HG03520 (cell line): ENCODE results near the gene ZBTB3.
"Not testable (repeated sequence)": the region's sequence is repeated elsewhere in the genome, so short reads cannot be mapped to it uniquely, and the experiment has no call there.

Experiments used
- ATAC-seq: cut with Tn5 transposase; IDR thresholded peaks from one replicate; pipeline ENCODE4 v1.9.1; 2021; ENCODE audit warnings: mild to moderate bottlenecking, moderate library complexity; ENCODE audit not compliant: unreplicated experiment

The ZBTB3 gene

DNA sequence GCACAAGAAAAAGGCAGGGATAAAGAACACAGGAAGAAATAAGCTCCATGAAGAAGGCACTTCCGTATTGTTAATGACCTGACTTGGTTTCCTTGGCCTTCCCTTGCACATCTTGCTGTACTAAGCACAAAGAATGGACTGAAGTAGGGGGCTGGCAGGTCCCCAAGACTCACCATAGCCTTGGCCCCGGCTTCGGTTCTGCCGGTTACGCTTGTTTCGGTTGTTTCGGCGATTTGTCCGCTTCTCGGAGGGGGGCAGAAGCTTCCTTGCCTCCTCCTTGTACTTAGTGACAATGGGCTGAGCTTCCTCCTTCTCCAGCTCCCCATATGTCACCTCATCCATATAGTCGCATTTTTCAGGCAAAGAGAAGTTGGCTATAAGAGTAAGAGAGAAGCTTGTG lies 37.1 kb downstream of the ZBTB3 start:
- ATAC-seq = no peak

- no peak for ATAC-seq
These were observed 37.8 kb downstream of the ZBTB3 start for GRCh38 chr11:62716206-62716605.

DNA sequence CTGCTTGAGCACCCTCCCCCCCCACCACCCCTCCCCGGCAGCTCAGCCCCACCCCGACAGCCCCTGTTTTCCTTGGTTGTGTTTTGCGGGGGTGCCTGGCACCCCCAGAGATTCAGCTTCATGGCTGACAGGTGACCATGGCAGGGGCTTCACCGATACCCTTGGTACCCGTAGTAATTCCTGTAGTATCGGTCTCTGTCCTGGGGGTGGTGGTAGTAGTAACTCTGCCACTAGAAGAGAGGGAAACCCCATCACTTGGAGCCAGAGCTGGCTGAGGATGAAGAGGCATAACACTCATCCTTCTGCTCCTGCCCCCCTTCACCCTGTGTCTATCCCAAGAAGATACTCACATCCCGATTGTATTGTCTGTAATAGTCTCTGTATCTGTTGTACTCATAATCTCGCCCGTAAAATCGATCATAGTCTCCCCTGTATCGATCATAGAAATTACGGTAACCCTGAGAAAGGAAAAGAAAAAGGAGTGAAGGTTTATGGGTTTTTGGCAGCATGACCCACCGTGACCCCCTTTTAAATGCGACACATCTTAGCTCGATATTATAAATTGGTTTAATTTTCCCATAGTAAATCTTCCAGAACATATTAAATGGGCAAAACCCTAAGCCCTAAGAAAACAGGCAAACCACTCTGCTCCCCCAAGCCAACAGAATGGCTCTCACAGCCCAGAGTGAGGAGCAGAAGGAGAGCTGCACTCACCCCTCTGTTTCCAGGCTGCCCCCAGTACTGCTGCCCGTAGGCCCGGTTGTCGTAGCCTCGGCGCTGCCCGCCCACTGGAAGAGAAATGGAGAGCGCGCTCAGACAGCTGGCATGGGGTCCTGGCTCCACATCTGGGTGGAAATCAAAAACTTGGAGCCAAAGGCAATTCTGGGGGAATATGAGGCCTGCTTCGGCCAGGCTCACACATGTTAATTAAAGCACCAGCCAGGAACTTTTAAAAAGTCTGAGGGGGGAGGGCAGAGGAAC lies 38.5 kb downstream of the ZBTB3 start:
- ATAC-seq = no peak

GRCh38 chr11:62713343-62713742 lies 40.6 kb downstream of the ZBTB3 start:
- no peak for ATAC-seq

DNA sequence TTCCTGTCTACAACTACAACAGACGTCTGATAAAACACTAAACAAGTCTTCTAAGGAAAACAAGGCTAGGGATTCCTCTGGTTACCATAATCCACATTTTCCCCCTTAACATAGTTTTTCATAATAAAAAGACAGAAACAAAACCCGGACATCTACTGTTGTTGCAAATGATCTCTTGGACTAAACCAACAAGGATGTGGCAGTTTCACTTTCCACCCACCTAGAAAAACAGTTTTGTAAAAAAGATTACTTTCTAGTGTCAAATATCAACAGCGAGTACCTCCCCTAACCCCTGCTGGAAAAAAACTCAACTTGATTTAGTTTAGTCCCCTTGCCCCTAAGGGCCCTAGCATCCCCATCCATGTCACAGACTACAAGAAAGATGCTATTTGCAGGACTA lies 41.1 kb downstream of the ZBTB3 start:
- ATAC-seq = no peak

GRCh38 chr11:62712276-62712812 lies 41.6 kb downstream of the ZBTB3 start:
- ATAC-seq = no peak

- no peak for ATAC-seq
These were observed 44.0 kb downstream of the ZBTB3 start for GRCh38 chr11:62710001-62710345.

DNA sequence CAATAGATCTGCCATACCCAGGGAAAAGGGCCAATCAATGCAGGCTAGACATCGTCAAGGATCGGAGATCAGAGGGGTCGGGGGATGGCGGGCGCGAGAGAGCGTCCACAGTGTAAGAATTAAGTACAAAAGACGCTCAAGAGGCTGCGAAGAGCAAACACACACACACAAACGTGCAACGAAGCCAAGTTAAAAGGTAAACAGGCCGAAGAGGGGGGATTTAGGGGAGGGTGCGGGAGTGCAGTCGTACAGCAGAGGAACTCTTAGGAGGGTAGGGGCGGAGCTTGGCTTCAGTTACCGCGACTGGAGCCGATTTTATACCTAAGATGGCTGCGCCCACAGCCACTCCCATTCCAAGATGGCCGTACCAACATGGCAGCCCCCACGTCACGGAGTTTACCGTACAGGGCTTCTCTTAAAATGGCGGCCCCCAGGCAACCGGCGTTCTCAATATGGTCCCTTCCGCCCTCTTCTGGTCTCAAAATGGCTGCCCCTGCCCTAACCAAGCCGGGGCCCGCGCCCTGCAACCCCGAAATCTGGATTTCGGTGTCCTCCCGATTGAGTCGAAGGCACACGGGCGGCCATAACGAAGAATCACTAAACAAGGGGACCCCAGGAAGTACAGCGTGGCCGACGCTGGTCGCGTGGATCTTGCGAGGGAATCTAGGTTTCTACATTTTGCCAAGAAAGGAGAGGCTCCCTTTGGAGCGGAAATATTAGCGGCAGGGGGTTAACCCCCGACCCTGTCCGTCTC lies 44.5 kb downstream of the ZBTB3 start:
- peak; percentile 66 for ATAC-seq

- no peak for ATAC-seq
These were observed 45.2 kb downstream of the ZBTB3 start for GRCh38 chr11:62708793-62709192.

DNA sequence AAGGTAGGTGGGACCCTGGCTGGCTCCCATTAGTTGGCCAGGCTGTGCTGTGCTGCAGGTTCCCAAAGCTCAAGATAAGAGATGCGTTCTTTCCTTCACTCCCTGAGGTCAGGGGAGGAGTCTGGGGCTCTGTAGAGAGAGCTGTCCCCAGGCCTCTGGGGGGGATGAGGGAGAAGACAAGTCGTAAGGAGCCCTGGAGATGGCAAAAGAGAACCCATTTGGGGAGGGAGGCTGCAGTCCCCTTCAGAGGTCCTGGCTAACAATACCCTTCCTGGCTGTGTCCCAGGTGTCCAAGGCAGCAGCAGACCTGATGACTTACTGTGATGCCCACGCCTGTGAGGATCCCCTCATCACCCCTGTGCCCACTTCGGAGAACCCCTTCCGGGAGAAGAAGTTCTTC lies 45.6 kb downstream of the ZBTB3 start:
- ATAC-seq = no peak

DNA sequence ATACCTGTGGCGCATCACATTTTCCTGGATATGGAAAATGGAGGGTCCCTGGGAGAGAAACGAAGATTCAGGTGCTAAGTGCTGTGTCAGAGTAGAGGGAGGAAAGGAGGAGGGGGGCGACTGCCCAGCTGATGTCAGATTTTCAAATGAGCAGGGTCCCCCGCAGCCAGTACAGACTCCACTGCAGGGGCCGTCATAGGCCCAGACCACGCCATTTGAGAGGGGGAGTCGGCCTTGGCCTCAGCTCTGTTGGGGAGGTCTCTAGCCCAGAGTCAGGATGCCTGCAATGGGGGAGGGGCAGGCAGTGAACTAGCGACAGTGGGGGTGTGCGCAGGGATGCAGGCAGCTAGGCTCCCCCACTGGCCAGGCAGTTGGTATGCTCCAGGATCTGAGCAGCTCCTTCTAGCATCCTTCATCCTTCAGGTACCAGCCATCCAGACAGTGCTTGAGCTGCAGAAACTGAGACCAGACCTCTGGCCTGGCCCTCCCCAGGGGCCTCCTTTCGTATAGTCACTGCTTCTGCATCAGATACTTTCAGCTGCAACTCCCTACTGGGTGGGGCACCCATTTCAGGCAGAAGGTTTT lies 46.6 kb downstream of the ZBTB3 start, which contains the start of the genes BSCL2 and GNG3:
TSS of gene BSCL2 (minus strand) at position 148 of the 585 bp plus-strand sequence. CDS start 229 bp downstream, outside the sequence.
TSS of gene GNG3 (plus strand) at position 400 of the 585 bp plus-strand sequence. CDS start 620 bp downstream, outside the sequence.
- no peak for ATAC-seq

GRCh38 chr11:62706850-62707247 lies 47.1 kb downstream of the ZBTB3 start:
- no peak for ATAC-seq

DNA sequence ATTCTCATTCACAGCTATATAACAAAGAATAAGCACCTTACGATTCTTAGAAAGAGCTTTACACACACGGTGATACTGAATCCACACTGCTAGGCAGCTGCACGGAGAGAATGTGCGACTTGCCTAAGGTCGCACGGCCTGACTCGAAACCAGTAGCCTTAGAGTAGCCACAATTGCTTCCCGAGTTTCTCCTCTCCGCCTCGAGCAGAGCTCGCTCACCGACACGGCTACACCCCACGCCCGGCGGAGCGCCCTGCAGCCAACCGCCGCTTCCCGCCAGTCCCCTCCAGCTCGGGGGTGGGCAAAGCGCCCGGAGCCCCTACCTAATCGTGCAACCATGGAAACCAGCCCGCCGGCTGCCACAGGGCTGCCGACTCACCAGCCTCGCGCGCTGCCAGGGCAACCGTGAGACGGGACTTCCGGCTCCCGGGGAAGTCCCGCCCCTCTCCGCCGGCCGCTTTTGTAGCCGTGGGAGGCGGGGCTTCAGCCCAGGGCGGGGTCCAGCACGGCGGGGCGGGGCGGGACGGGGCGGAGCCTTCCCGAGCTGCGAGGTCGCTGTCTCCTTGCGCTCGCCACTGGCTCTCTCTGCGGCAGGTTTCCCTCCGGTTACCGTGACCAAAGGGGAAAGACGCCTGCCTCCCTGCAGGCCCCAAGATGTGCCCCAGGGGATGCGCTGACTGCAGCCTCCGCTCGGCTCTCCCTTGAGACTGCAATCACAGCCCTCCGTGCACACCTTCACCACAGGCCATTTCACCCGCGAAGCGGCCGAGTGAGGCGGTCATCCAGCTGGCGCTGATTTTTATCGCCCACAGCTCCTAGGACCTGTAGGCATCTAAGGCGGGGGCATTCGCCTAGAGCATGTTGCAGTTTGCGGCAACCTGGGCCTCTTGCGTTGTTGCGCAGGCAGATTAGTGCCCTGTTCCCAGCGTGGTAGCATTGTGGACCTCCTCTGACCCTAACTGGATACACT lies 47.8 kb downstream of the ZBTB3 start:
- ATAC-seq = peak; percentile 52

DNA sequence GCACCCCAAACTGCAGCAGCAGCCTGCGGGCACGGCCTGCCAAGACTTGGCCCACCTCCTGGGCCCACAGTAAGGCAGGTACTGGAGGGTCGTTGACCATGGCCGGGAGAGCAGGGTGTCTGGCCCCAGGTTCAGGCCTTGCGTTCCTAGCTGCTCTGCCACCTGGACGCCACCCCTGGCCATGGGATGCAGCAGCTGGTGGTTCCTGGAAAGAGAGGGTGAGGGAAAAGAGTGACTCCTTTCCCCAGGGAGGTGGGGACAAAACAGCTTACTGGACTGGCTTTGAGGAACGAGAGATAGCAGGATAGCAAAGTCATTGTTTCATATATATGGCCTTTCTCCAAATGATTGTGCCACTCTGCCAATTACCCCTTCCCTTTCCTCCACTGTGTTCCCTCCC lies 48.5 kb downstream of the ZBTB3 start:
- no peak for ATAC-seq

DNA sequence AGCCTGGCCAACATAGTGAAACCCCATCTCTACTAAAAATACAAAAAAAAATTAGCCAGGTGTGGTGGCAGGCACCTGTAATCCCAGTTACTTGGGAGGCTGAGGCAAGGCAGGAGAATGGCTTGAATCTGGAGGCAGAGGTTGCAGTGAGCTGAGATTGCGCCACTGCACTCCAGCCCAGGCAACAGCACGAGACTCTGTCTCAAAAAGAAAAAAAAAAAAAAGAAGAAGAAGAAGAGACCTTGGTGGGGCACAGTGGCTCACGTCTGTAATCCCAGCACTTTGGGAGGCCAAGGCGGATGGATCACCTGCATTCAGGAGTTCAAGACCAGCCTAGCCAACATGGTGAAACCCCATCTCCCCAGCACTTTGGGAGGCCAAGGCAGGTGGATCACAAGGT lies 50.0 kb downstream of the ZBTB3 start:
- ATAC-seq = not testable (repeated sequence)

DNA sequence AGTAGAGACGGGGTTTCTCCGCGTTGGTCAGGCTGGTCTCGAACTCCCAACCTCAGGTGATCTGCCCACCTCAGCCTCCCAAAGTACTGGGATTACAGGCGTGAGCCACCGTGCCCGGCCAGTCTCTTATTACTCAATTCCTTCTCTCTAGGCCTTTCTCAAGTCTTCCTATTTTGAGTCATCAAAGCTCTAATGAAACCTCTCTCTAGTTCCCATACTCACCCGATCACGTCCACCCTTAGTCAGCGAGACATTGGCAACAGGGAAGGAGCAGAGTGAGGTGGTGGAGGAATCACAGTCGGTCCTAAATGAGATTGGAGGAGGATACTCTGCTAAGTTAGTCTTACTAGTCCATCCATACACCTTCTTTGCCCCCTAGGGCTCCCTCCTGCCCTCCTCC lies 51.7 kb downstream of the ZBTB3 start:
- ATAC-seq = no peak
